ENCODE data around the gene MTF2.
"Not testable (repeated sequence)": the region's sequence is repeated elsewhere in the genome, so short reads cannot be mapped to it uniquely, and the experiment has no call there.

Gene MTF2

GRCh38 chr1:93148001-93148400 lies 68.9 kb downstream of the MTF2 start:
- no peak for DNase-seq

GRCh38 chr1:93150729-93151128 lies 71.6 kb downstream of the MTF2 start:
- DNase-seq = no peak

GRCh38 chr1:93151474-93151873 lies 72.4 kb downstream of the MTF2 start:
- no peak for DNase-seq

DNA sequence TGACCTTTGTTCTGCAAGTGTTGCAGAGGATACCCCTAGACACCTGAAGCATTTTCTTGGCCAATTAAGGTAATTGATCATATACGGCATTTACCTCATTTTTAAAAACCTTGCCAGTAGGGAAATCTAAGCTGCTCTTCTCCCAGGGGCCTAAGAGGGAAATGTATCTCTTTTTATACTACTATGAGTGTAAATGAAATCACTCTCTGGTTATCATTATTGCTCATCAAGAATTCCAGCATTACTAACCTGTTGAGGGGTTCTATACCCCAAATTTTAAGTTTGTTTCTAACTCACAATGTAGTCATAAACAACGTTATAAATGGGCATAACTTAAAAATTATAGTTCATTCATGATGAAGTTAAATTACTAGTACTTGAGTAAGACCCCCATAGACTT lies 73.8 kb downstream of the MTF2 start:
- DNase-seq = no peak

DNA sequence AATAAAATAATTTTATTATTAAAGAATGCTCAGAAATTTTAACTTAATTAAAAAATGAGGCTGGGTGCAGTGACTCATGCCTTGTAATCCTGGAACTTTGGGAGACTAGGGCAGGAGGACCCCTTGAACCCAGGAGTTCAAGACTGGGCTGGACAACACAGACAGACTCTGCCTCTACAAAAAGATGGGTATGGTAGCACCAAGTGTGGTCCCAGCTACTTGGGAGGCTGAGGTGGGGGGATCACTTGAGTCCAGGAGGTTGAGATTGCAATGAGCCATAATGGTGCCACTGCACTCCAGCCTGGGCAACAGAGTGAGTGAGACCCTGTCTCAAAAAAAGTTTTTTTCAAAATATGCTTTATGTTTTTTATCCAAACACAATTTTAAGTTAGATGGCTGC lies 75.8 kb downstream of the MTF2 start:
- no peak for DNase-seq

DNA sequence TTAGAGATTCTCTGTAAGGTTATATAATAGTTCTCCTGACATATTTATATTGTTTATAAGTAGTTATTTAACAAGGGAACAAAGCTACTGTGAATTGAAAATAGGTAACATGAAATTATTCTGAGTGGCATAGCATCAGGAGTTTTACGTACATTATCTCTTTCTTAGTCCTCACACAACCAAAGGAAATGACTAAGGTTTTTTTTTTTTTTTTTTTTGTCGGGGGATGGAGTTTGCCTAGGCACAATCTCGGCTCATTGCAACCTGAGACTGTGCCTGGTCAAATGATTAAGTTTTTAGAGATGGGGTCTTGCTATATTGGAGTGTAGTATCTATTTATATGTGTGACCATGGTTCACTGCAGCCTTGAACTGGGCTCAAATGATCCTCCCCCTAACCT lies 76.3 kb downstream of the MTF2 start:
- DNase-seq = no peak

- DNase-seq = no peak
Measured at GRCh38 chr1:93159337-93159736, 80.3 kb downstream of the MTF2 start.

GRCh38 chr1:93163314-93163713 lies 84.2 kb downstream of the MTF2 start:
- DNase-seq = not testable (repeated sequence)

- no peak for DNase-seq
Measured at GRCh38 chr1:93164816-93165215, 85.7 kb downstream of the MTF2 start.

GRCh38 chr1:93165895-93166294 lies 86.8 kb downstream of the MTF2 start:
- DNase-seq = not testable (repeated sequence)

GRCh38 chr1:93167006-93167405 lies 87.9 kb downstream of the MTF2 start:
- no peak for DNase-seq

GRCh38 chr1:93170141-93170678 lies 91.1 kb downstream of the MTF2 start:
- not testable (repeated sequence) for DNase-seq

DNA sequence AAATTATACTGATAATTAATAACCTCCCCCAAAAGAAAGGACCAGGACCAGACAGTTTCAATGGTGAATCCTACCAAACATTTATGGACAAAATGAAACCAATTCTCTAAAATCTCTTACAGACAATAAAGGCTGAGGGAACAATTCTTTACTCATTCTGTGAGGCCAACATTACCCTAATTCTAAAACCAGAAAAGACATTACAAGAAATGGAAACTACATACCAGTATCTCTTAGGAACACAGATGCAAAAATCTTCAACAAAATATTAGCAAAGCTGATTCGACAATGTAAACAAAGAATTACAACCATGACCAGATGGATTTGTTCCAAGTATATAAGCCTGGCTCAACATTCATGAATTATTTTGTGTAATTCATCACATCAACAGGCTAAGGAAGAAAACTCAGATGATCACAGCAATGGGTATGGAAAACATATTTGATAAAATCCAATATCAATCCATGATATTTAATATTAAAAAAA lies 92.5 kb downstream of the MTF2 start:
- no peak for DNase-seq

DNA sequence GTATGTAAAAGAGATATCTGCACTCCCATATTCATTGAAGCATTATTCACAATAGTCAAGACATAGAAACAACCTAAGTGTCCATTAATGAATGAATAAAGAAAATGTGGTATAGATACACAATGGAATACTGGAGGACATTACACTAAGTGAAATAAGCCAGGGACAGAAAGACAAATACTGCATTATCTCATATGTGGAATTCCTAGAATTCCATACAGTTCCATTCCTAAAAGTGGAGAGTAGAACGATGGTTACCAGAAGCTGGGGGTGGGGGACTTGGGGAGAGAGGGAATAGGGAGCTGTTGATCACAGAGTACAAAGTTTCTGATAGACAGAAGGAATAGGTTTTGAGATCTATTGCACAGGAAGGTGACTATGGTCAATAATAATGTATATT lies 93.7 kb downstream of the MTF2 start:
- DNase-seq = no peak

DNA sequence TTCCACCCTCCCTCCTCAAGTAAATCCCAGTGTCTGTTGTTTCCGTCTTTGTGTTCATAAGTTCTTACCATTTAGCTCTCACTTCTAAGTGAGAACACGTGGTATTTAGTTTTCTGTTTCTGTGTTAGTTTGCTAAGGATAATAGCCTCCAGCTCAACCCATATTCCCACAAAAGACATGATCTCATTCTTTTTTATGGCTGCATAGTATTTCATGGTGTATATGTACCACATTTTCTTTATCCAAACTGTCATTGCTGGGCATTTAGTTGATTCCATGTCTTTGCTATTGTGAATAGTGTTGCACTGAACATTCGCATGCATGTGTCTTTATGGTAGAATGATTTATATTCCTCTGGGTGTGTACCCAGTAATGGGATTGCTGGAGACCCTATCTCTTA lies 95.6 kb downstream of the MTF2 start:
- DNase-seq = not testable (repeated sequence)

DNA sequence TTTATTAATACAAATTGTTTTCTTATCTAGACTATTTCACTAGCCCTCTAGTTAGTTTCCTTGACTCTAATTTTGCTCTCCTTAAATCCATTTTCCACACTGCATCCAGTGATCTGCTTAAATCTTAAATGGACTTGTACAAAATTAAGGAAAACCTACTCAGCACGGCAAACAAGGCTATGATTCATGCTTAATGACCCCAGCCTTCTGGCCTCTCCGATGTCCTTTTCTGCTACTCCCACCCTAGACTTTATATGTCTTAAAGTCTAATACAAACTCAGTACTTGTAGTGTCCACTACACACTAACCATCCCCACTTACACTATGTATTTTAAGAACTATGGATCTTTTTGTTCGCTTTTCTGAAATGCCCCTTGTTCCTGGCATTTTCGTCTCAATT lies 98.9 kb downstream of the MTF2 start:
- peak; percentile 11 for DNase-seq

DNA sequence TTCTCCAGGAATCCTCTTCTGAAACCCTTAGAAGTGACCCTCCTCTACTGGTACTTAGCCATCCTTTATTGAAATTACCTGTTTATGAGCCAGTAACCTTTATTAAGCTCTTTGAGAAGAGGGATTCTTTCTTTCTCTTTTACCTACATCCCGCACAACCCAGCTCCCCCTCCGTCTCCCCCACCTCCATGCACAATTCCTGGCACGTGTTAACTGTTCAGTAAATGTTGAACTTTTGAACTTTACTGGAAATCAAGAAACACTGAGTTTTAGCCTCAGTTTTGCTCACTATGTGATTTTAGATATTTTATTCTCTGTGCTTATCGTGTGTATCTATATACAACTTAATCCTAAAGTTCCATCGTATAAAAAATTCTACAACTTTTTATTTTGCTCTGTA lies 99.3 kb downstream of the MTF2 start:
- no peak for DNase-seq

- peak; percentile 95 for DNase-seq
Measured at GRCh38 chr1:93179886-93180722, 101.0 kb downstream of the MTF2 start, which contains the start of gene TMED5. TMED5 (minus strand) TSS chr1:93180413; CDS start chr1:93180242, 171 bp downstream.

GRCh38 chr1:93180723-93181613 lies 101.9 kb downstream of the MTF2 start, which contains the start of gene CCDC18:
CCDC18 (plus strand) TSS chr1:93180724; CDS start chr1:93183362, 2,638 bp downstream.
- no peak for DNase-seq

DNA sequence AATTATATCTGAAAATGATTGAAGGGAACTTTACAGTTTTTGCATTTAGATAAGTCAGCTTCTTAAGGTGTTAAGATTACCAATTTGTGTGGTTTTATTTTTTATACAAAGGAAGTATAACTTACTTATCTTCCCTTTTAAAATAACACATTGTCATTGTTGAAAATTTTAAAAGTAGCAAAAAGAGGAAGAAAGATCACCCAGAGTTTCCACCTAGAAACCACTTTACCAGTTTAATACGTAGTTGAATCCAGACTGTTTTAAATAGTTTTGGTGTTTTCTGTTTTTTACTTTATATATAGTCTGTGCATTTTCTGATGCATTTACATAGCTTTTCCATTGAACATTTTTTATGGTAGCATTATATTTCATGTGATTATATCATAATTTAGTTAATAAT lies 107.6 kb downstream of the MTF2 start:
- no peak for DNase-seq

Data from kidney glomerular epithelial cell (primary cell).